OCI-LY7 (cell line): ENCODE data around the gene CALCB.

ENCODE experiments used
- EZH2phosphoT487 ChIP-seq: fragments of 200-600 bp; sonication (generic); IDR thresholded peaks from 2 replicates; pipeline ENCODE4 v1.6.1; 2018; ENCODE audit warnings: low read depth, borderline replicate concordance, mild to moderate bottlenecking, mixed run types, antibody characterized with exemption, low read length, moderate library complexity, mixed read lengths
- TF ChIP-seq, protein P1 (sequence below): fragments of 200-600 bp; sonication (generic); conservative IDR thresholded peaks from 2 replicates; pipeline ENCODE4 v1.5.1; 2014; ENCODE audit warnings: mild to moderate bottlenecking, antibody characterized with exemption, low read length, moderate library complexity, mixed read lengths

- TF ChIP-seq, protein P1, sequence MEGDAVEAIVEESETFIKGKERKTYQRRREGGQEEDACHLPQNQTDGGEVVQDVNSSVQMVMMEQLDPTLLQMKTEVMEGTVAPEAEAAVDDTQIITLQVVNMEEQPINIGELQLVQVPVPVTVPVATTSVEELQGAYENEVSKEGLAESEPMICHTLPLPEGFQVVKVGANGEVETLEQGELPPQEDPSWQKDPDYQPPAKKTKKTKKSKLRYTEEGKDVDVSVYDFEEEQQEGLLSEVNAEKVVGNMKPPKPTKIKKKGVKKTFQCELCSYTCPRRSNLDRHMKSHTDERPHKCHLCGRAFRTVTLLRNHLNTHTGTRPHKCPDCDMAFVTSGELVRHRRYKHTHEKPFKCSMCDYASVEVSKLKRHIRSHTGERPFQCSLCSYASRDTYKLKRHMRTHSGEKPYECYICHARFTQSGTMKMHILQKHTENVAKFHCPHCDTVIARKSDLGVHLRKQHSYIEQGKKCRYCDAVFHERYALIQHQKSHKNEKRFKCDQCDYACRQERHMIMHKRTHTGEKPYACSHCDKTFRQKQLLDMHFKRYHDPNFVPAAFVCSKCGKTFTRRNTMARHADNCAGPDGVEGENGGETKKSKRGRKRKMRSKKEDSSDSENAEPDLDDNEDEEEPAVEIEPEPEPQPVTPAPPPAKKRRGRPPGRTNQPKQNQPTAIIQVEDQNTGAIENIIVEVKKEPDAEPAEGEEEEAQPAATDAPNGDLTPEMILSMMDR, result no peak
- TF ChIP-seq EZH2phosphoT487, result no peak
These were observed 28.2 kb upstream of the CALCB start for GRCh38 chr11:15045209-15045608.
